WI38 (cell line): ENCODE data around the gene TAF11L2.
"Not testable (repeated sequence)": the region's sequence is repeated elsewhere in the genome, so short reads cannot be mapped to it uniquely, and the experiment has no call there.

Experiments used
- H3K4me3 ChIP-seq: 2 replicates; pipeline ENCODE4 v1.5.1; 2011; ENCODE audit warnings: low read depth, mild to moderate bottlenecking, control low read depth, low read length
- CTCF ChIP-seq: IDR thresholded peaks from 2 replicates; pipeline ENCODE4 v1.5.1; 2012; ENCODE audit warnings: low read depth, mild to moderate bottlenecking, control low read depth, low read length

TAF11L2 gene

DNA sequence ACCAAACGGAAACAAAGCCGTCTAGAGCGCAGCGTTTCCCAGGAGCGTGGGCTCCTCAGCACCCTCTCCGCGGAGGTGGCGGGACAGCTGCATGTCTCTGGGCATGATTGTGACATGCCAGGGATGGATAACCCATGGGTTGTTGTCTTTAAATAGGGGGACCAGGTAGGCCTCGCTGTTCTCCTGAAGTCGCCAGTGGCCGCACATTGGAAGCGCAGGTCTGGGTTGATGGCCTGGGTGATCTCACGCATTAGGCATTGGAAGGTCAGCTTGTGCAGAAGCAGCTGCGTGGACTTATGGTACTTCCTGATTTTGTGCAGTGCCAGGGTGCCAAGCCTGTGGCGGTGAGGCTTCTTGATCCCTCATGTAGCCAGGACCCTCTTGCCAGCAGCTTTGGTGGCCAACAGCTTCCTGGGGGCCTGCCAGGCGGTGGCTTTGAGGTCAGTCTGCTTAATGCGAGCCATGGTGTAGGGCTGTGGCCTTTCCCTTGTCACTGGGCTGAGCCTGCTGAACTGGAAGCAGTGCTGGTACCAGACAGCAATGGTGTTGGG is 13.8 kb downstream of the TAF11L2 start:
- H3K4me3 ChIP-seq = no peak overlapping the region
- TF ChIP-seq CTCF = no peak

DNA sequence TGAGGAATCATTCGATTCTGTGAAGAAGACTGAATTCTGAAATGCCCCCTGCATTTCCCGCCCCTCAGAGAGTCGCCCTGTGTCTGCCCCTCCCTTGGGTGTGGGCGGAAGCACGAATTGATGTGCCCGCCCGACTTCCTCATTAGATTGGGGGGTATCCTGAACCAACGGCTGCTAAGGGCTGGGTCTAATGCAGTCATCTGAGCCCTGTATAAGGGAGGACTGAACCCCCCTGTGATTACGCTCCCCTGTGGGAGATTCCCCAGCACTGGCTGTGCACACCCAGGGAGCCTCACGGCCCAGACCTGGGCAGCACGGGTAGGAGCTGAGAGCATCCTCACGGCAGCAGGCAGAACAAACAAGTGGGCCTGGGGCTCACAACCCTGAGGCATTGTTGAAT is 19.5 kb downstream of the TAF11L2 start:
- H3K4me3 ChIP-seq = not testable (repeated sequence)

DNA sequence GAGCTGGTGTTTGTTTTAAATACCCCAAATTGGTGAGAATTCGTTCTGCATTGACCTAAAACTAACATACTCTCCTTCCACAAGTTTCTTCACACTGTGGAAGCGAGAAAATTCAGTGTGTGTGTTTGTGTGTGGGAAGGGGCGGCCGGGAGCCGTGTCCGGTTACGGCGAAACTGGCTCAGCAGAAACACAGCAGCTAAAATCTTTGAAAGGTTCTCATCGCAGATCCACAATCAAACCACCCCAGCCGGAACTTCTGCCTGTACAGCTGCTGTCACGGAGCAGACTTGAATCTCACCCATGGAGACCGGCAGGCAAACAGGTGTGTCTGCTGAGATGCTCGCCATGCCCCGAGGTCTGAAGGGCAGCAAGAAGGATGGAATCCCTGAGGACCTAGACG is 20.0 kb downstream of the TAF11L2 start, which contains the start of gene TAF11L3:
Gene TAF11L3, plus strand, starts transcription at position 301 of the 400 bp plus-strand sequence.
- H3K4me3 ChIP-seq = not testable (repeated sequence)

- not testable (repeated sequence) for H3K4me3 ChIP-seq
Measured at GRCh38 chr5:17519508-17519907, 21.5 kb downstream of the TAF11L2 start.

- H3K4me3 ChIP-seq = not testable (repeated sequence)
Measured at GRCh38 chr5:17521501-17521900, 23.5 kb downstream of the TAF11L2 start, which contains the start of gene TAF11L4. TSS of gene TAF11L4 (plus strand) at chr5:17521801.

DNA sequence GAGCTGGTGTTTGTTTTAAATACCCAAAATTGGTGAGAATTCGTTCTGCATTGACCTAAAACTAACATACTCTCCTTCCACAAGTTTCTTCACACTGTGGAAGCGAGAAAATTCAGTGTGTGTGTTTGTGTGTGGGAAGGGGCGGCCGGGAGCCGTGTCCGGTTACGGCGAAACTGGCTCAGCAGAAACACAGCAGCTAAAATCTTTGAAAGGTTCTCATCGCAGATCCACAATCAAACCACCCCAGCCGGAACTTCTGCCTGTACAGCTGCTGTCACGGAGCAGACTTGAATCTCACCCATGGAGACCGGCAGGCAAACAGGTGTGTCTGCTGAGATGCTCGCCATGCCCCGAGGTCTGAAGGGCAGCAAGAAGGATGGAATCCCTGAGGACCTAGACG is 26.9 kb downstream of the TAF11L2 start, which contains the start of gene TAF11L5:
Gene TAF11L5, plus strand, starts transcription at position 301 of the 400 bp plus-strand sequence.
- H3K4me3 ChIP-seq = not testable (repeated sequence)

DNA sequence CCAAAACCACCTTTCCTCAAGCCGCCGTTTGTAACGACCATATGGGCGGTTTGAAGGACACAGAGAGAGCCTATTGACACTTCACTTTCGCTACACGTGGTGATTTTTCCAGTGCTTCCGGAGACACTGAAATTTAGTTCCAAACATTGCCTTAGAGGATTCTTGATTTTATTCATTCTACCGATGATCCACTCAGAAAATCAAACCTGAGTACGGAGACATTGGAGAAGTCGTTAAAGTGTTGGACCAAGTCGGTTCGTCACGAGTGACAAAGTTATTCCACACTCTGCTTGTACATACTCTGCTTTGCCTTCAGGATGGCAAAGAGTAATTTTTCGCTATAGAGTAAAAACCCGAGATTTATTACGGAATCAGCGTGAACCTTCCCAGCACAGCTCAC is 28.5 kb downstream of the TAF11L2 start:
- H3K4me3 ChIP-seq = not testable (repeated sequence)

GRCh38 chr5:17528369-17528768 is 30.3 kb downstream of the TAF11L2 start, which contains the start of gene TAF11L6:
TSS of gene TAF11L6 (plus strand) at chr5:17528669.
- H3K4me3 ChIP-seq = not testable (repeated sequence)
